ENCODE measurements around the gene STK32B. TPM values are rescaled to one million over a fixed set of nuclear protein-coding genes. Genes with fewer than 3 reads are reported as not detected.

Gene STK32B
- total and polyA plus RNA-seq, 8 donors: 0.55 to 6.6 (median 1.6) TPM

DNA sequence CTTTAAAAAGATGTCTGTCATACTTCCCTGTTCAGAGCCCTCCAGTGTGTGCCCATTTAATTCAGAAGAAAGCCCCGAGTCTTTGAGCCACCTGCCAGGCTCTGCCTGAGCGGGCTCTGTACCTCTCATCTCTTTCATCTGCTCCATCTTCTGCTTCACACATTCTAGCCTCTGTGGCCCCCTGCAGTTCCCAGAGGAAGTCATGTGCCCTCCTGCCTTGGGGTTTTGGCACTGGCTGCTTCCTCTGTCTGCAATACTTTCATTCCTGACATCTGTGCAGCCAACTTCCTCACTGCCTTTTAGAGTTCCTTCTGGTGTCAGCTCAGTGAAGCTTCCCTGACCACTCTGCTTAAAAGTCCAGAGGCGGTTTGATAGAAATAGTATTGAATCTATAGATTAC, 6.2 kb upstream of the STK32B start:
- WGBS, 2 donors: 46 to 67% methylated on average over 3 of the region's 3 CpGs
- Histone ChIP-seq H3K36me3 (no peaks in the 10 kb centered on the region), H3K4me3 (no peak overlapping the region), H3K4me1 (no peaks in the 10 kb centered on the region), H3K27me3 (peaks cover 0 to 7% (median 0%) of the 10 kb centered on the region in 4 donors), H3K9me3 (no peaks in the 10 kb centered on the region), H3K27ac (no peak overlapping the region)
- DNase-seq (peak in 1 of 6 donors; percentile 32), FAIRE-seq (no peak), ATAC-seq (peak in 2 of 4 donors; percentile 70 to 75)
- intact Hi-C loops (cut with DNase I): no loop called here
- TF ChIP-seq, protein P1, sequence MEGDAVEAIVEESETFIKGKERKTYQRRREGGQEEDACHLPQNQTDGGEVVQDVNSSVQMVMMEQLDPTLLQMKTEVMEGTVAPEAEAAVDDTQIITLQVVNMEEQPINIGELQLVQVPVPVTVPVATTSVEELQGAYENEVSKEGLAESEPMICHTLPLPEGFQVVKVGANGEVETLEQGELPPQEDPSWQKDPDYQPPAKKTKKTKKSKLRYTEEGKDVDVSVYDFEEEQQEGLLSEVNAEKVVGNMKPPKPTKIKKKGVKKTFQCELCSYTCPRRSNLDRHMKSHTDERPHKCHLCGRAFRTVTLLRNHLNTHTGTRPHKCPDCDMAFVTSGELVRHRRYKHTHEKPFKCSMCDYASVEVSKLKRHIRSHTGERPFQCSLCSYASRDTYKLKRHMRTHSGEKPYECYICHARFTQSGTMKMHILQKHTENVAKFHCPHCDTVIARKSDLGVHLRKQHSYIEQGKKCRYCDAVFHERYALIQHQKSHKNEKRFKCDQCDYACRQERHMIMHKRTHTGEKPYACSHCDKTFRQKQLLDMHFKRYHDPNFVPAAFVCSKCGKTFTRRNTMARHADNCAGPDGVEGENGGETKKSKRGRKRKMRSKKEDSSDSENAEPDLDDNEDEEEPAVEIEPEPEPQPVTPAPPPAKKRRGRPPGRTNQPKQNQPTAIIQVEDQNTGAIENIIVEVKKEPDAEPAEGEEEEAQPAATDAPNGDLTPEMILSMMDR (IDR thresholded peaks at IDR 0.05): no peak

DNA sequence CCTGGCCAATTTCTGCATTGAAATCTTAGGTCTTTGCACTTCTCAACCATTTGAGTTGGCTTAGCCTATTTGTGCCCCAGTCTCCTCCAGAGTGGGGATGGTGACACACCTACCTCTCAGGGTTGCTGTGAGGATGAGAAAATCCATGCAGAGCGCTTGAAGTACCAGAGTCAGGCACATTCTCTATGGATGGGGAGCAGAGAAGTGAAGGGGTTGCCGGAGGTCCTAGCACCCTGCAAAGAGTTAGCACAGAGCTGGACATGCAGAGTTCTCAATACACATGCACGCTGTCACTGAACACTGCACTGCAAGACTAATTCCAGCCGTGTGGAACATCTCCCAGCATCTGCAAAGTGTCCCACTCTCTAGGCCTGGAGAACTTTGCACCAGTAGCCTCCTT, 2.6 kb upstream of the STK32B start:
- WGBS, 2 donors: 67 to 75% methylated on average over 4 of the region's 4 CpGs
- H3K4me3 ChIP-seq: no peak overlapping the region
- H3K36me3 ChIP-seq: no peaks in the 10 kb centered on the region
- DNase-seq (no peak), FAIRE-seq (no peak), ATAC-seq (no peak)
- no peaks in the 10 kb centered on the region for H3K9me3 ChIP-seq
- peaks cover 0 to 9% (median 4%) of the 10 kb centered on the region in 3 donors for H3K4me1 ChIP-seq
- TF ChIP-seq, protein P1 (IDR thresholded peaks at IDR 0.05): no peak
- no peak overlapping the region for H3K27ac ChIP-seq
- peaks cover 0 to 7% (median 0%) of the 10 kb centered on the region in 4 donors for H3K27me3 ChIP-seq
- intact Hi-C loops (cut with DNase I): no loop called here

DNA sequence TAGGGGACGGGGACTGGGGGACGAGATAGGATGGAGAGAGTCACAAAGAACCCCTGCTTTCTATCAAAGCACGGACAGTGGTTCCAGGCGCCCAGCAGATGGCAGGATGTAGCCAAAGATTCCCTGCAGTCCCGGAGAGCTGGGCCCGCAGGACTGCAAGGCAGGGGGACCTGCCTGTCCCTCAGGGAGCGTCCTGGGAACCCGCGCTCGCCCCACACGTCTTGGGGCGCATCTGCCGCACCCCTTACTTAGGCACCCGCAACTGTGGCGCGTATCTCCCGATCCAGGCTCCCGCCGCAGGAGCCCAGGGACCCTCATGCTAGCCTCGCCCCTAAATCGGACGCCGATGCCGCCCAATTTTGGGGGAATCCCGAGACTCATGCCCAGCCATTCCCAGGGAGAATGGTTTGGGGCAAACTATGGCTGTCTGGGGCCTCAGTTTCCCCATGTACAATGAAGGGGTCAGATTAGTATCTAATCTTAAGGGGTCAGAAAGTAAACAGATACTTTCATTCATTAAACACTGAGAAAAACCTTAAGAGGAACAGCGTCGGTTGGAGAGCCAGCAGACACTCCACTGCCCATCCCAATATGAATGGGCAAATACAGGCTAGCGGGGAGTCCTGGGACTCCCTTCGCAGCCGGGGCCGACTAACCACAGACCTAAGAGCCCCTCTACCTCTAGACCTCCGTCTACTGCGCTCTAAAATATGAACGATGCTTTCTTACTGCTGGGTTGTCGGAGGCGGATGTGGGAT, 581 bp upstream of the STK32B start:
- peaks cover 0 to 9% (median 4%) of the 10 kb centered on the region in 3 donors for H3K4me1 ChIP-seq
- TF ChIP-seq, protein P1 (IDR thresholded peaks at IDR 0.05): peak; percentile 22 to 54 (median 36)
- H3K9me3 ChIP-seq: no peaks in the 10 kb centered on the region
- FAIRE-seq (no peak), ATAC-seq (peak; percentile 79 to 94 (median 90)), DNase-seq (peak; percentile 47 to 83 (median 68))
- H3K4me3 ChIP-seq: peak overlapping the region; percentile 16 to 60 (median 36)
- intact Hi-C loops (cut with DNase I): loop anchor here in 1 of 3 donors (5.0 to 10.0 kb wide), 2 partner anchors 92 to 764 kb away; no protein-coding TSS in a partner anchor
- WGBS, 2 donors: 1 to 3% methylated on average over 33 to 36 of the region's 36 CpGs
- H3K36me3 ChIP-seq: no peaks in the 10 kb centered on the region
- no peak overlapping the region for H3K27ac ChIP-seq
- peaks cover 0 to 7% (median 0%) of the 10 kb centered on the region in 4 donors for H3K27me3 ChIP-seq

DNA sequence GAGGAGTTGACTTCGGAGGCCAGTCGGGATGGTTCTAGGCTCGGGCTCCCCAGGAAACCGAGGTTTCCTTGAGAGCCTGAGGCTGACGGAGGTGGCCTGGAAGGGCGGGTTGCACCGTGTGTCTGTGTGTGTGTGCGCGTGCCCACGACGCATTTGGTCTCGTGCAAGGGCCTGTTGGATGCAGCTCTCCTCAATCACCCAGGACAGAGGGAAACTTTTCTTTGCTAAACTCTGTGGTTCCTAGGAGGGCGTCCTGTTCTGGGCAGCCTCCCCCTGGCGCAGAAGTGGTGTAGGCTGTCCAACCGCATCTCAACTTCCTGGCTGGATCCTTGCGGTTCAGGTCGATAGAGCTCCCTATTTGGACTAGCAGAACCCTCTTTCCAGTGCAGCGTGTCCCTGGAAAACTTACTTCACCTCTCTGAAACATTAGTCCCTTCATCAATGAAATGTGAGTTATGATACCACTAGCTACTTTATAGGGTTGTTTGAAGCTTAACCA, 973 bp downstream of the STK32B start:
- ATAC-seq: peak in 2 of 4 donors; percentile 7 to 11
- no peak for DNase-seq
- no peak for FAIRE-seq
- 24 to 31% methylated on average over 18 of the region's 18 CpGs for WGBS, 2 donors
- Histone ChIP-seq H3K27ac (no peak overlapping the region), H3K4me3 (peak overlapping the region in 3 of 4 donors; percentile 16 to 60 (median 41)), H3K4me1 (peaks cover 0 to 9% (median 4%) of the 10 kb centered on the region in 3 donors), H3K9me3 (no peaks in the 10 kb centered on the region), H3K27me3 (no peaks in the 10 kb centered on the region), H3K36me3 (no peaks in the 10 kb centered on the region)
- TF ChIP-seq, protein P1 (IDR thresholded peaks at IDR 0.05): no peak
- intact Hi-C loops (cut with DNase I): loop anchor here in 1 of 3 donors (5.0 to 10.0 kb wide), 2 partner anchors 90 to 763 kb away; no protein-coding TSS in a partner anchor
